Hepatocyte (in vitro differentiated cells): Measurements from ENCODE around the gene PLEKHA6.

ENCODE experiments used
- CTCF ChIP-seq: fragments of 200-600 bp; sonication (generic); IDR thresholded peaks from 2 replicates; pipeline ENCODE4 v1.5.1; 2016; ENCODE audit warnings: antibody characterized with exemption, mild to moderate bottlenecking; ENCODE audit not compliant: poor library complexity
- EZH2 ChIP-seq: fragments of 200-600 bp; sonication (generic); IDR thresholded peaks from 2 replicates; pipeline ENCODE4 v1.6.1; 2016; ENCODE audit warnings: antibody characterized with exemption, mild to moderate bottlenecking, borderline replicate concordance

DNA sequence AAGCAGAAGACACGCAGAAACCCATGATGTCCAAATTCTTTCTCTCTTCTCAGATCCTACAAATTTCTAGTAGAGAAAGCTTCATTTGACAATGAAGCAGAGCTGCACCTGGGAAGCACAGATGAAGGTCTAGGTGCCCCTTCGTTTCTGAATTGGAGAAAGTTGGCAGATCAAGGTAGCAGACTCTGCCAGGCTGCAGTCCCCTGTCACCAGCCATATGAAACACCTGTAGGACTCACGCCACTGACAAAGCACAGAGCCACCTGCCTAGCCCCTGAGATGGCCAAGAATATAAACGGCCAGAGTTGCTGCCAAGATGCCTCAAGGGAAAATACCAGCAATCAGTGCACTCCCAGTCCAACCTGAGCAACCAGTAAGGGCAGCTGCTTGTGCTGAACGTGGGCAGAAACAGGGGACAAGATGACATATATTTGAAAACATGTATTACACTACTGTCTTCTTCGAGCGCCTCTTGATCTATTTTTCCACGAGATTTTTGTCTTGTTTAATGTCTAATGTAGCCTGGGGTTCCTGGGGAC lies 20.6 kb upstream of the PLEKHA6 start:
- TF ChIP-seq CTCF (no peak), EZH2 (no peak)
